Neural crest cell (in vitro differentiated cells): ENCODE results near the gene CYTH2. TPM values are rescaled to one million over a fixed set of nuclear protein-coding genes. Genes with fewer than 3 reads are reported as not detected.

Experiments
- DNase-seq: peaks from one replicate; pipeline ENCODE4 v3.0.0; 2021; ENCODE audit warnings: low read depth, mixed read lengths, low spot score
- H3K27ac Mint-ChIP-seq: one replicate; pipeline ENCODE4 v1.8.0; 2021; ENCODE audit warnings: mild to moderate bottlenecking, mixed read lengths; ENCODE audit not compliant: unreplicated experiment
- H3K27me3 Mint-ChIP-seq: 2 replicates; pipeline ENCODE4 v1.8.0; 2021; ENCODE audit warnings: low read depth, mild to moderate bottlenecking, mixed read lengths
- H3K36me3 Mint-ChIP-seq: 2 replicates; pipeline ENCODE4 v1.8.0; 2021; ENCODE audit warnings: low read depth, mild to moderate bottlenecking, mixed read lengths
- H3K4me1 Mint-ChIP-seq: 2 replicates; pipeline ENCODE4 v1.8.0; 2021; ENCODE audit warnings: mixed read lengths
- H3K4me3 Mint-ChIP-seq: one replicate; pipeline ENCODE4 v1.8.0; 2021; ENCODE audit warnings: mild to moderate bottlenecking, mixed read lengths
- H3K9me3 Mint-ChIP-seq: 2 replicates; pipeline ENCODE4 v1.8.0; 2021; ENCODE audit warnings: mixed read lengths
- total RNA-seq: library from RNA; stranded (reverse); gene quantifications from 2 replicates; pipeline ENCODE4 v1.2.1, GENCODE V29; 2021
- TF ChIP-seq, protein P1 (sequence below): fragments of 200-600 bp; sonication (generic); conservative IDR thresholded peaks from 2 replicates; pipeline ENCODE4 v1.5.0; 2021; ENCODE audit warnings: antibody characterized with exemption, mild to moderate bottlenecking

Gene CYTH2
- total RNA-seq, 1 donor from 2014 or later = 196 TPM

DNA sequence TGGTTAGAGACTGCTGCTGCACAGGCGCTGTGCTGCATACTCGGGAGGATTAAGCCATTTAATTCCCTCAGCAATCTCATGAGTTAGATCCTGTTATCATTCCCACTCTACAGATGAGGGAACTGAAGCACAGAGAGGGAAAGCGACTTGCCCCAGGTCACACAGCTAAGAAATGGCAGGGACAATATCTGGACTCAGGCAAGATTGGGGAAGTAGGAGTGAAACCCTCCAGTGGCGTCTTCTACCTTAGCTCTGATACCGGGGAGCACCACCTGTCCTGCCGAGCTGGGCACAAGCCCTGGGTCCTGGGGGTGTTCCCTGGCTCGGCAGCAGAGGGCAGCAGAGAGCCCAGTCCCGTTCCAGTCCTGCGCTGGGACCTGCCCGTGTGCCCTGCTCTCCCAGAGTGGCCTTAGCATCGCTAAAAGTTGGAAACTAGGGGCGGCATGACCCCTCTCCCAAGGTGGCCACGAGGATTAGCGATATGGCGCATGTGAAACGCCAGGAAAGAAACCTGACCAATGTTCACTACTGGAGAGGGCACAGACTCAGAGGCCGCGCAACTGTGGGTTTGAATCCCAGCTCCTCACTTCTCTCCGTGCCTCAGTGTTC, 20.5 kb downstream of the CYTH2 start:
- Mint-ChIP-seq H3K27ac (no peak overlapping the region), H3K27me3 (peaks cover 73% of the 10 kb centered on the region), H3K4me3 (peak overlapping the region; percentile 59), H3K36me3 (no peaks in the 10 kb centered on the region), H3K9me3 (no peaks in the 10 kb centered on the region), H3K4me1 (peaks cover 35% of the 10 kb centered on the region)
- DNase-seq = peak; percentile 85
- TF ChIP-seq, protein P1, sequence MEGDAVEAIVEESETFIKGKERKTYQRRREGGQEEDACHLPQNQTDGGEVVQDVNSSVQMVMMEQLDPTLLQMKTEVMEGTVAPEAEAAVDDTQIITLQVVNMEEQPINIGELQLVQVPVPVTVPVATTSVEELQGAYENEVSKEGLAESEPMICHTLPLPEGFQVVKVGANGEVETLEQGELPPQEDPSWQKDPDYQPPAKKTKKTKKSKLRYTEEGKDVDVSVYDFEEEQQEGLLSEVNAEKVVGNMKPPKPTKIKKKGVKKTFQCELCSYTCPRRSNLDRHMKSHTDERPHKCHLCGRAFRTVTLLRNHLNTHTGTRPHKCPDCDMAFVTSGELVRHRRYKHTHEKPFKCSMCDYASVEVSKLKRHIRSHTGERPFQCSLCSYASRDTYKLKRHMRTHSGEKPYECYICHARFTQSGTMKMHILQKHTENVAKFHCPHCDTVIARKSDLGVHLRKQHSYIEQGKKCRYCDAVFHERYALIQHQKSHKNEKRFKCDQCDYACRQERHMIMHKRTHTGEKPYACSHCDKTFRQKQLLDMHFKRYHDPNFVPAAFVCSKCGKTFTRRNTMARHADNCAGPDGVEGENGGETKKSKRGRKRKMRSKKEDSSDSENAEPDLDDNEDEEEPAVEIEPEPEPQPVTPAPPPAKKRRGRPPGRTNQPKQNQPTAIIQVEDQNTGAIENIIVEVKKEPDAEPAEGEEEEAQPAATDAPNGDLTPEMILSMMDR = peak; percentile 94

DNA sequence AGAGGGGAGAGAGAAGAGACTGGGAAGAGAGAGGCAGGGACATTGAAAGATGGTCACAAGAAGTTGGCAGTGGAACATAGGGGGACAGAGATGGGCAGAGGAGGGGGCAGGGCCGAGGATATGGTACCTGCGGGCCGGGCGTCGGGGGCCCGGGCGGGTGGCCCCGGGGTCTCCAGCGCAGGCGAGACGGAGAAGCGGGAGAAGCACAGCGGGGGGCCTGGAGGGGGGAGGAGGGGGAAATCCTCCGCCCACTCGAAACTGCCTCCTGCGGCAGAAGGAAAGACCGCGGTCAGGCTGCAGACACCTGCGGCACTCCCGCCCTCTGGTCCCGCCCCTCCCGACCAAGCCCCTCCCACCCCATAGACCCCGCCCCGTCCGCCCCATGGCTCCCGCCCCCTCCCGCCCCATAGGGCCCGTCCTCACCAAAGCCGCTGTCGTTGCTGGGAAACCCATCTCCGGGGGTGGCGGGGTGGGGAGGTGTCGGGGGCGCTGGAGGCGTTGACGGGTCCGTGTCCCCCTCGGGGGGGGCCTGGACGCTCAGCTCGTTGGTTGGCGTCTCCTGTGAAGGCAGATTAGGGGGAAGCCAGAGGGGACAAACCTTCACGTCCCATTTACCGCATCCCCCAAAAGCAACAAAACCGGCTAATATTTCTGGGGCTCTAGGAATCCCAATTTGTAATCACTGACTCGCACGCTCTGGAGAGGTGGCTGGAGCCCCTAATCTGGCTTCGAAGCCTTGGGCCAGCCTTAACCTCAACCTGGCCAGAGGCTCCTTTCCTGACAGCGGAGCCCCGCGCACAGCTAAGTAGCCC, 22.0 kb downstream of the CYTH2 start:
- Mint-ChIP-seq H3K27ac (no peak overlapping the region), H3K4me3 (peak overlapping the region; percentile 70), H3K9me3 (no peaks in the 10 kb centered on the region), H3K4me1 (peaks cover 39% of the 10 kb centered on the region), H3K27me3 (peaks cover 84% of the 10 kb centered on the region), H3K36me3 (no peaks in the 10 kb centered on the region)
- TF ChIP-seq, protein P1 = no peak
- no peak for DNase-seq

DNA sequence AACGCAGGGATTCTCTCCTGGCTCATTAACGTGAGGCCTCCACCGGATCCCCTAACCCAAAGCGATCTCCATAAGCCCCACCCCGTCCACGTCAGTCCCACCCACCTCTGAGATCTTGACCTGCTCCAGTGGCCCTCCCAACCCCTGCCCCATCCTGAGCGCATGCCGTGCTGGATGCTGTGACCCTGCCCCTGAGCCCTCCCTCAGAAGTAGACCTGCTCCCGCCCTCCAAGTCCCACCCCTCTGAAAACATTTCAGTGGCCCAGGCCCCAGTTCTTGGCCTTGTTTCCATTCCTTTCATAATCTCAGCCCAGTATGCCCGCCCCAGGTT, 22.6 kb downstream of the CYTH2 start:
- DNase-seq = no peak
- TF ChIP-seq, protein P1 = no peak
- no peaks in the 10 kb centered on the region for H3K9me3 Mint-ChIP-seq
- peak overlapping the region; percentile 70 for H3K4me3 Mint-ChIP-seq
- peaks cover 83% of the 10 kb centered on the region for H3K27me3 Mint-ChIP-seq
- no peak overlapping the region for H3K27ac Mint-ChIP-seq
- H3K36me3 Mint-ChIP-seq = no peaks in the 10 kb centered on the region
- peaks cover 36% of the 10 kb centered on the region for H3K4me1 Mint-ChIP-seq

- Mint-ChIP-seq H3K27ac (no peak overlapping the region), H3K36me3 (no peaks in the 10 kb centered on the region), H3K4me3 (peak overlapping the region; percentile 80), H3K9me3 (no peaks in the 10 kb centered on the region), H3K4me1 (peaks cover 36% of the 10 kb centered on the region), H3K27me3 (peaks cover 79% of the 10 kb centered on the region)
- DNase-seq = peak; percentile 83
- TF ChIP-seq, protein P1 = no peak
These were observed 24.0 kb downstream of the CYTH2 start for GRCh38 chr19:48492925-48493717.

DNA sequence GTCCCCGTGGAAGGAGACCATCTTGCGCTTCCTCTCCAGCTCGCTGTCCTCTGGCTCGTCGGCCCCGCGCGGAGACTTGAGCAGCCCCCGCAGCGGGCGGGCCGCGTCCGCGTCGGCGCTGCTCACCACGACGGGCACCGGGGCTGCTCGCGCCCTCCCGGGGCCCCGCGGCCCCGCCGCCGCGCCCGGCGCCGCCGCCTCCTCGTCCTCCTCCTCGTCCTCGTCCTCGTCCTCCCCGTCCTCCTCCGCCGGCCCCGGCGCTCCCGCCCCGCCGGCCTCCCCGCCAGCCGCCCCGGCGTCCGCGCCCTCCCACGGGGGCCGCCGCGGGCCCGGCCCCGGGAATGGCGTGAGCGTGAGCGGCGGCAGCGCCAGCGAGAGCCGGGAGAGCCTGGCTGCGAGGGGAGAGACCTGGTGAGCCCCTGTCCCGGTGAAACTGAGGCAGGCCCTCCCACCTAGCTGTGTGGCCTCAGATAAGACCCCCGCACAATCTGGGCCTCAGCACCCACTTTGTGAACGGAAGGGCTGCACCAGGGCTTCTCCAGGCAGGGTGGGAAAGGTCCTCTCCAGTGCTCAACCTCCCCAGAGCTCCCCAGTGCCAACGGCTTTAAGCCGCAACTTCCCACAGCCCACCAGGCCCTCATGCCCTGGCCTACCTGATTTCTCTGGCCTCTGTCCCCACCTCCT, 24.7 kb downstream of the CYTH2 start:
- Mint-ChIP-seq H3K4me1 (peaks cover 36% of the 10 kb centered on the region), H3K36me3 (no peaks in the 10 kb centered on the region), H3K9me3 (no peaks in the 10 kb centered on the region), H3K27me3 (peaks cover 71% of the 10 kb centered on the region), H3K4me3 (peak overlapping the region; percentile 80), H3K27ac (no peak overlapping the region)
- no peak for DNase-seq
- TF ChIP-seq, protein P1 = no peak
